GM19099 (cell line): ENCODE data around the gene ZNF771.
A peak's percentile ranks its signal among the peaks of the same experiment; 100 is the strongest.

Experiments used
- POLR2A ChIP-seq: IDR thresholded peaks from 3 replicates; pipeline ENCODE4 v1.6.1; 2011; ENCODE audit warnings: low read depth; ENCODE audit not compliant: insufficient read length; ENCODE audit errors: extremely low read depth

The ZNF771 gene

GRCh38 chr16:30457743-30458560 is 50.5 kb downstream of the ZNF771 start:
- TF ChIP-seq POLR2A: no peak

GRCh38 chr16:30458561-30459394 is 51.4 kb downstream of the ZNF771 start:
- peak; percentile 86 for TF ChIP-seq POLR2A

GRCh38 chr16:30459456-30459855 is 52.0 kb downstream of the ZNF771 start:
- no peak for TF ChIP-seq POLR2A

- no peak for TF ChIP-seq POLR2A
Measured at GRCh38 chr16:30464078-30464477, 56.7 kb downstream of the ZNF771 start.
